B cell (primary cell): ENCODE data around the gene SMIM20.

ENCODE experiments used
- EZH2 ChIP-seq: IDR thresholded peaks from 2 replicates; pipeline ENCODE4 v1.6.1; 2012; ENCODE audit warnings: borderline replicate concordance, low read depth, mild to moderate bottlenecking, moderate library complexity, low read length; ENCODE audit not compliant: insufficient read depth, poor library complexity, severe bottlenecking
- TF ChIP-seq, protein P1 (sequence below): fragments of 200-600 bp; IDR thresholded peaks from one replicate; pipeline ENCODE4 v1.8.0; 2022; ENCODE audit warnings: antibody characterized with exemption, mild to moderate bottlenecking

- TF ChIP-seq, protein P1, sequence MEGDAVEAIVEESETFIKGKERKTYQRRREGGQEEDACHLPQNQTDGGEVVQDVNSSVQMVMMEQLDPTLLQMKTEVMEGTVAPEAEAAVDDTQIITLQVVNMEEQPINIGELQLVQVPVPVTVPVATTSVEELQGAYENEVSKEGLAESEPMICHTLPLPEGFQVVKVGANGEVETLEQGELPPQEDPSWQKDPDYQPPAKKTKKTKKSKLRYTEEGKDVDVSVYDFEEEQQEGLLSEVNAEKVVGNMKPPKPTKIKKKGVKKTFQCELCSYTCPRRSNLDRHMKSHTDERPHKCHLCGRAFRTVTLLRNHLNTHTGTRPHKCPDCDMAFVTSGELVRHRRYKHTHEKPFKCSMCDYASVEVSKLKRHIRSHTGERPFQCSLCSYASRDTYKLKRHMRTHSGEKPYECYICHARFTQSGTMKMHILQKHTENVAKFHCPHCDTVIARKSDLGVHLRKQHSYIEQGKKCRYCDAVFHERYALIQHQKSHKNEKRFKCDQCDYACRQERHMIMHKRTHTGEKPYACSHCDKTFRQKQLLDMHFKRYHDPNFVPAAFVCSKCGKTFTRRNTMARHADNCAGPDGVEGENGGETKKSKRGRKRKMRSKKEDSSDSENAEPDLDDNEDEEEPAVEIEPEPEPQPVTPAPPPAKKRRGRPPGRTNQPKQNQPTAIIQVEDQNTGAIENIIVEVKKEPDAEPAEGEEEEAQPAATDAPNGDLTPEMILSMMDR: no peak
- TF ChIP-seq EZH2: no peak
These were observed 22.7 kb downstream of the SMIM20 start for GRCh38 chr4:25936696-25937095.
